Left colon (tissue), 2 donors: ENCODE measurements around the gene MANSC4. TPM values are rescaled to one million over a fixed set of nuclear protein-coding genes. Genes with fewer than 3 reads are reported as not detected.

ENCODE experiments used
- total RNA-seq, 2 donors: library from RNA; stranded (reverse); fragmentation: NEBNext Ultra II Directional; extraction: Animal tissue kit (Norgen Biotek cat#: 25700); gene quantifications; one replicate each; pipeline ENCODE4 v1.2.1, GENCODE V29; 2021
- donor health status: DM: no; HTN: no; CAD: no.
- donor health status: DM: yes; HTN: yes; CAD: no.

Gene MANSC4
- total RNA-seq, 2 donors from 2014 or later = not detected

Other genes with a start within 250 kb of the MANSC4 start
- gene REP15, start 83.8 kb downstream of the MANSC4 start, total RNA-seq = 10 to 100 TPM; 53.9 to 59.1 TPM
- gene MRPS35, start 69.4 kb downstream of the MANSC4 start, total RNA-seq = 10 to 100 TPM; 59.1 to 72.2 TPM
- 10 to 100 TPM; 18.1 to 23.8 TPM for gene KLHL42, start within 50 bp of the MANSC4 start, total RNA-seq
- not detected for gene PTHLH, start 192.5 kb upstream of the MANSC4 start, total RNA-seq